Stimulated activated CD4-positive, alpha-beta T cell treated with anti-CD3 and anti-CD28 coated beads, TNF-alpha, amount 100 ng/mL, for 1 hour (primary cell): ENCODE data around the gene ACRBP.

Experiments used
- DNase-seq, 3 donors: peaks; one replicate each; pipeline ENCODE4 v3.0.0-alpha.2; 2020; ENCODE audit warnings: low read depth in 3 of 3, low spot score in 1 of 3

Gene ACRBP

DNA sequence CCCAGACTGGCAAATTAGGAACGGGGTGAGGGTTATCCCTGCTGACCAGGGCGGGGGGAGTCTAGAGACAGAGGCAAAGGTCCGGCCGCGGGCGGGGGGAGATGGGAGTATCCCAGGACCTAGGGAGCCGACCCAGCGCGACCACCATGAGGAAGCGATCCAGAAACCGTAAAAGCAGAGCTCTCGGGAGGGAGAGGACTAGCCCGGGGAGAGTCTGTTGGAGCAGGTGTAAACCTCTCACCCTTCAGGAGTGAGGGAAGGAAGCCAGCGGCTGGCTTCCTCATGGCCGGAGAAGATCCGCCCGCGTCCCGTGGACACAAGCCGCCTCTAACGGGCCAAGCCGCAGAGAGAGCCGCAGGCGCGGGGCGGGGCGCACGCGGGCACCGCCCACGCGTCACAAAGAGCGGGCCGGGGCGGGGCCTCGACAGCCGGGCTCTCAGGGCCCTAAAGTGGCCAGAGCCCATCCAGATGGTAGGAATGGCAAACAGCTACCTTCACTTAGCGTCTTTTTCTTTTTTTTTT is at the start of gene ACRBP:
TSS of gene ACRBP (minus strand) at position 350 of the 522 bp plus-strand sequence. CDS start at position 284, 66 bp downstream.
- no peak for DNase-seq

DNA sequence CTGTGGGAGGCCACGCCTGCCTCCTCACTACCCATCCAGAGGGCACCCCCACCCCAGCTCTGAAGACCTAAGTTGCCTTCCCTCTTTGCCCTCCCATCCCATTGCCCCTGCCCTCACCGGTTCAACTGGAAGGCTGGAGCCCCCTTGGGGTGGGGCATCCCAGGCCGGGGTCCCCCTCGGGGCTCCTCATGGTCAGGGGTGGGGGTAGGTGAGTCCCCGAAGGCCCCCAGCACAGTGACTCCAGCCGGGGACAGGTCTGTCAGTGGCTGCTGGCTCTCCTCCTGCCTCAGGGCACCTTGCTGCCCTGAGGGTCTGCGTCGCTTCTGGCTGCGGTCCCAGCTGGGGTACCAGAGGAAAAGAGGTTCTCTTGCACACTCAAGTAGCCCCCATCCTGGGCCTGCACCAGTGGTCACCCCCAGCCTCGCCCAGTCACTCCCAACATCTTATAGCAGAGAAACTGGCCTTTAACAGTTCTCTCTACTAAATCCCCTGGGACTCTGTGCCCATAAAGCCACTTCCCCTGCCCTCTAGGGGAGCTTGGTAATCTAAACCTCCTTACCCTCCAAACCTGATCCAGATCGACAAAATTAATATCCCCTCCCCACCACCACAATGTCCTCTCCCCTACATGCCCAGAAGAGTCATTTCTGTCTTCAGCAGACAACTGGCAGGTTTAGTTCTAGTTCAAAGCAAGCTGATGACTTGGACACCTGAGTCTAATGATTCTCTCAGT is 48.2 kb upstream of the ACRBP start:
- no peak for DNase-seq

- no peak for DNase-seq
Measured at GRCh38 chr12:6694701-6695100, 47.5 kb upstream of the ACRBP start.

DNA sequence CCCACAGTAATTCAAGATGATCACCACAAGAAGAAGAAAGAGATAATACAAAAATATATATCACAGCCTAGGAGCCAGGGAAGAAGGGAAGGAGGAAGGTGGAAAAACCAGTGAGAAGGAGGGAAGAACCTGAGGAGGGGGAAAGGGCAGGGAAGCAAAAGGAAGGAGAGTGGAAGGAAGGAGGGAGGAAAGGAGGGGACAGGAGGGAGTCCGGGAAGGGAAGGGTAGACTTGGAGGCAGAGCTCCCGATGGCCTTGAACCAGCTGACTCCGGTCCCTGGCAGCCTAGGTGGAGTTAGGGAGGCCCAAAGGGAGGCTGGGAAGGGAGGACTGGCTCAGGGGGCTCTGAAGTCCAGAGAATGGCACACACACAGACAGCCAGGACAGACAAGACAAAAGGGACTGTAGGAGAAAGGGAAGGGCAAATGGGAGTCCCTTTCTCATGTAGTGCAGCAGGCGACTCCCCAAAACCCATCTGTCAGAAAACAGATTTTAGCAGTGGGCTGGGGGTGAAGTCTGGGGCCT is 46.7 kb upstream of the ACRBP start:
- no peak for DNase-seq

GRCh38 chr12:6692888-6693287 is 45.7 kb upstream of the ACRBP start:
- no peak for DNase-seq

DNA sequence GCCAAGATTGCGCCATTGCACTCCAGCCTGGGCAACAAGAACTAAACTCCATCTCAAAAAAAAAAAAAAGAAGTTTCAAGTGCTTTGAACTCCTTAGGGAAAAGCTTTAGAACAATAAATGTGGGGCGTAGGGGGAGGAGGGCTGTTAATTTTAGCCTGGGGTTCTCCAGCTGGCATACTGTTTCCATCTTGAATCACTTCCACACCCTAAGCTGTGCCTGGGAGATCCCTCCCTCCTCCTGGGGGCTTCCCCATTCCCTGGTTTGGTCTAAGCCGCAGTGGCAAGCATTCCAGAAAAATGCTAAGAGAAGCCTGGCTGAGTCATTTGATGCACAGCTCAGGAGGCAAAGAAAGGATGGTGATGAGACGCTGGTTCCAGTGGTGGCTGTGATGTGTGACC is 44.2 kb upstream of the ACRBP start:
- DNase-seq: no peak

- DNase-seq: peak; percentile 81 to 91 (median 90)
Measured at GRCh38 chr12:6688999-6689882, 42.0 kb upstream of the ACRBP start, which contains the start of gene ZNF384. Gene ZNF384 (minus strand): TSS chr12:6689375. CDS start chr12:6679520, 9,855 bp downstream.

GRCh38 chr12:6688543-6688998 is 41.3 kb upstream of the ACRBP start:
- peak in 2 of 3 donors; percentile 16 to 54 for DNase-seq

- DNase-seq: no peak
Measured at GRCh38 chr12:6685814-6686213, 38.6 kb upstream of the ACRBP start.

GRCh38 chr12:6684609-6685008 is 37.4 kb upstream of the ACRBP start:
- DNase-seq: no peak

GRCh38 chr12:6676962-6677361 is 29.7 kb upstream of the ACRBP start:
- no peak for DNase-seq

GRCh38 chr12:6672143-6672542 is 24.9 kb upstream of the ACRBP start:
- DNase-seq: no peak

GRCh38 chr12:6667559-6668210 is 20.5 kb upstream of the ACRBP start:
- DNase-seq: no peak

DNA sequence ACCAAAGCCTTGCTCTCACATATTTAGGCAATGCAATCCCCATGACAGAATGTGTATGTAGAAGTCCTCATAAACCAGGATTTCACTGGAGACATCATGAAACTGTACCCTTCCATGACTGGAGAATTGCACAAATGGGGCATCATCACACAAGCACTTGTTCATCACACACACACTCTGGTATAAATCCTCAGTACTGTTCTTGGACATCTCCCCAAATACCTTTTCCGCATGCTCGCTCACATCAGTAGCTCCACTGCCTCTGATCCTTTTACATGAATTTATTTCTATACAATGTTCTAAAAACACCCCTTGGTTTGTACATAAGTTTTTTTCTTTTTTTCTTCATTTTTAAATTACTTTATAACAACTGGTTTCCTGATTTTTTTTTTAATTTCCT is 19.0 kb upstream of the ACRBP start:
- DNase-seq: no peak

DNA sequence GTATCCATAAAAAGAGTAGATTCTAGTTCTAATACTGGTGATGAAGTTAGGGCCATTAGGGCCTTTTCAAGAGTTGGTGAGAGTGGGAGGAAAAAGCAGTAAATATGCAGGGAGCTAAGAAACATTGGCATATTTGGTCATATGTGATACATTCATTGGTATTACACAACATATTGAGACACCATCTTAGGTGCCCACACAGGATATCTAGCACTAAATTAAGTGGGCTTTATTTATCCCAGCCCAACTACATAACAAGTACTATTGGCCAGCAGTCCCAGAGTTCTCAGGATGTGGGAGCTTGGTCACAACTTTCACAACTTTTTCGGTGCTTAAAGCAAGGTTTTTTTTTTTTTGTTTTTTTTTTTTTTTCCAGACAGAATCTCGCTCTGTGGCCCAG is 17.7 kb upstream of the ACRBP start:
- no peak for DNase-seq

GRCh38 chr12:6662906-6663742 is 15.9 kb upstream of the ACRBP start, which contains the start of gene ING4:
Gene ING4 (minus strand): TSS chr12:6663119. CDS start chr12:6663101, 18 bp downstream.
- peak; percentile 82 to 92 (median 90) for DNase-seq

DNA sequence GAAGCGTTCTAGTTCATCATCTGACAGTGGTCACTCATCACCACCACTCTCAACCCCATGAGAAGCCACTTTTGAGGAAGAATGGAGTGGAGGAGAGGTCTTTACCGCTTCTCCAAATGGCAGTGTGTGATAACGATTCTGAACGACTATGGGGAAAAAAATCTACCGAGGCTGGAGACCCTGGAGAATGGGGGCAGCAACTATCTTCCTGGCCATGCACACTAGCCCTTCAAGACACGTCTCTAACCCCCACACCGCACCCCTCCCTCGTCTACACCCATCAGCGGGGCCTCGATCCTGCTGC is 15.3 kb upstream of the ACRBP start:
- no peak for DNase-seq

DNA sequence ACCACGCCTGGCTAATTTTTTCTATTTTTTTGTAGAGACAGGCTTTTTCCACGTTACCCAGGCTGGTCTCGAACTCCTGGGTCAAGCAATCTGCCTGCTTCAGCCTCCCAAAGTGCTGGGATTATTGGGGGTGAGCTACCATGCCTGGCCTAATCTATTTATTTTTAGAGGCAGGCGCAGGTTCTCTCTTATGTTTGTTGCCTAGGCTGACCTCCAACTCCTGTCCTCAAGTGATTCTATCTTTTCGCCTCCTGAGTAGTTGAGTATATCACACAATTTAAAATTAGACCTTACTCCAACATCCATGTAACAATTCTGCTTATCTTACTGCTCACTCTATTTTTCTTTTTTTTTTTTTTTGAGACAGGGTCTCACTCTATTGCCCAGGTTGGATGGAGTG is 6.8 kb upstream of the ACRBP start:
- no peak for DNase-seq

DNA sequence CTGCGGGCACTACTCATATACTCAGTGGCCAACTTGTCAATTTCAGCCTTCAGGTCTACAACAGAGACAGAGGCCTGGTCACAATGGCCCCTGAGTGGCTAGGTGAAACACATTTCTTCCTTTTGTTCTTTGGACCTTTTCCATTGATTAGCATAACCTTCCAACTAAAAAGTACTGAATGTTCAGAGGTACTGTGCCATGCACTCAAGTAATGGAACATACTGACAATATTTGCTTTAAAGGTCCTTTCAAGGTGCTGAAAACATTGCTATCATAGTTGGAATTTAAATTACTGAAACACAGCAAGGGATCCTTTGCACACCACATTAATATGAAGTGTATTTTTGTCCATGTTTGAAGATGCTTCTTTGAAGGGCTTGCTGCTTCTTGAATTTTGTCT is 6.1 kb upstream of the ACRBP start:
- DNase-seq: no peak

DNA sequence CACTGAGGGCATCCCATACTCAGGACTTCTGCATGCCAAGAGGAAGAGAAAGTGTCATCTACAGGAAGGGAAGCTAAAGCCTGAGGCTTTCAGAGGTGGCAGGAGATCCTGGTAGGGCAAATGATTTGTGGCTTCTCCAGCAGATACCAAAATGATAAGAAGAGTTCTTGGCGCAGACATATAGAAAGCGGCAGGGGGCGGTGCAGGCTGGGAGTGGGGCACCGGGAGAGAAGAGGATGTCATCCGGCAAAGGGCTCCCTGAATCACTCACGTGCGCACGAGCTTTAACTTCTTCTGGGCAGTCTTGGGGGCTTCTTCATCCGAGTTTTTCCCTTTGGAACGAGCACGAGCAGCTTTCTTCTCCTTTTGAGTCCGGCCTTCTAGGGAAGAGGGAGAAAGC is 5.2 kb upstream of the ACRBP start:
- DNase-seq: no peak
